Endothelial cell (in vitro differentiated cells): Measurements from ENCODE around the gene LRRTM2. TPM values are rescaled to one million over a fixed set of nuclear protein-coding genes. Genes with fewer than 3 reads are reported as not detected.

Experiments
- total RNA-seq: library from RNA; stranded (reverse); fragmentation: NEBNext Ultra II Directional; extraction: Animal tissue kit (Norgen Biotek cat#: 25700); gene quantifications from one replicate; pipeline ENCODE4 v1.2.1, GENCODE V29; 2021; ENCODE audit not compliant: unreplicated experiment

The LRRTM2 gene
- total RNA-seq, 1 donor from 2014 or later: not detected

Other genes starting within 250 kb of the LRRTM2 start
- 521 TPM for gene CTNNA1, start 121.9 kb downstream of the LRRTM2 start, total RNA-seq